Uterus (tissue), 2 donors: ENCODE data around the gene PTPRF.

Experiments used
- CTCF ChIP-seq, 4 experiments: fragments of 200-600 bp in 2 of 4; fragments of 450-650 bp in 2 of 4; sonication (generic) in 2 of 4; IDR thresholded peaks; one replicate each; pipeline ENCODE4 v1.5.1; 2016 to 2019; ENCODE audit warnings: antibody characterized with exemption in 4 of 4, mild to moderate bottlenecking in 2 of 4, moderate library complexity in 1 of 4
- POLR2A ChIP-seq, 2 donors: fragments of 450-650 bp; IDR thresholded peaks; one replicate each; pipeline ENCODE4 v1.6.1; 2016; ENCODE audit warnings: antibody characterized with exemption in 2 of 2, mild to moderate bottlenecking in 1 of 2, moderate library complexity in 1 of 2

- no peak for TF ChIP-seq CTCF (IDR thresholded peaks at IDR 0.05)
- TF ChIP-seq POLR2A (IDR thresholded peaks at IDR 0.05): no peak
Measured at GRCh38 chr1:43668956-43669355, 138.3 kb downstream of the PTPRF start.
